Ammon's horn (tissue), 1 donor: ENCODE data around the gene ARL2.
A peak's percentile ranks its signal among the peaks of the same experiment; 100 is the strongest.
"Not testable (repeated sequence)": the region's sequence is repeated elsewhere in the genome, so short reads cannot be mapped to it uniquely, and the experiment has no call there.

ENCODE experiments used
- DNase-seq: peaks from one replicate; pipeline ENCODE4 v3.0.0-alpha.2; 2016; ENCODE audit warnings: low spot score

The ARL2 gene

DNA sequence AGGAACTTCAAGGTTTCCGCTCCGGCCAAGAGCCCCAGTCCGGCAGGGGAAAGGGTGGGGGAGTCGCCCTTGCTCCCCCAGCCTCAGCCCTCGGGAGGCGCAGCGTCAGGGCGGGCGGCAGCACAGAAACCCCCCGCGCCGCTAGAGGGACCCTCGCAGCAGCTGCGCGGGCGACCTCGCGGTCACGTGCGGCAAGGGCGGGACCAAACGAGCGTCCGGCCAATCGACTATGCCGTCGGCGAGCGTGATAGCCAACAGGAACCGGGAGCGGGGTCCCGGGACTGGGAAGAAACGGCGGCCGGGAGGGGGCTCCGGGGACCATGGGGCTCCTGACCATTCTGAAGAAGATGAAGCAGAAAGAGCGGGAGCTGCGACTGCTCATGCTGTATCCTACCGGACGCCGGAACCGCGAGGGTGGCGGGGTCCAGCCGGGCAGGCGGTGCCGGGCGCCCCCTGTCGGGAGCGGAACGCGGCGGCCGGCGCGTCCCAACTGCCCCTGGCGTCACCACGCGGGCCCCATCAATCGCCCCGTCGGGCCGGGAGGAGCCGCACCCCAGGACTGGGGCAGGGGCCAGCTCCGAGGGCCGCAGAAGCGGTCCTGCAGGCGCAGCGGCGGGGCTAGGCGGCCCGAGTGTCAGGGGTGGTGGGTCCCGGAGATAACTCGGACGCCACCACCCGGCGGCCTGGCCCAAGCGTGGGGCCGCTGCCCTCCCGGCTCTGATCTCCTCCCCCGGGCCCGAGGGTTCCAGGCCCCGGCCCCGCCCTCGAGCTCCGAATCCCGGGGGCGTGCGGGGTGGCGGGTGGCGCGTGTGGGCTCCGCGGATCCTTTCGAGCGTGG, at the start of gene ARL2:
ARL2 (plus strand) TSS at position 273 of the 838 bp plus-strand sequence; CDS start at position 321, 48 bp downstream.
- DNase-seq: peak; percentile 95

DNA sequence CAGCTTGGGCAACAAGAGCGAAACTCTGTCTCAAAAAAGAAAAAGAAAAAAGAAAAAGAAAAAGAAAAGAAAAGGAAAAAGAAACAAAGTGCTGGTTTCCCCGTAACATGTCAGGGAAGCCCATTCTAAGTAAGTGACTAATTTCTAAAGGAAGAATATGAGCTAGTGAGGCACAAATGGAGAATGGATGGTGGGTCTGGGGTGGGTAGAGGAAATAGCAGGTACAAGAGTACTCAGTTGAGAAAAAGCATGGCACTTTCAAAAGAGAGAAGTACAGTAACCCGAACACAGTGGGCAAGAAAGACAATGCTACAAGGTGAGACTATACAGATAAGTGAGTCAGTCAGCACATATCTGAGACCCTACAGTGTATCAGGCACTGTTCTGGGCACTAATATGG, 46.6 kb upstream of the ARL2 start:
- DNase-seq: no peak

DNA sequence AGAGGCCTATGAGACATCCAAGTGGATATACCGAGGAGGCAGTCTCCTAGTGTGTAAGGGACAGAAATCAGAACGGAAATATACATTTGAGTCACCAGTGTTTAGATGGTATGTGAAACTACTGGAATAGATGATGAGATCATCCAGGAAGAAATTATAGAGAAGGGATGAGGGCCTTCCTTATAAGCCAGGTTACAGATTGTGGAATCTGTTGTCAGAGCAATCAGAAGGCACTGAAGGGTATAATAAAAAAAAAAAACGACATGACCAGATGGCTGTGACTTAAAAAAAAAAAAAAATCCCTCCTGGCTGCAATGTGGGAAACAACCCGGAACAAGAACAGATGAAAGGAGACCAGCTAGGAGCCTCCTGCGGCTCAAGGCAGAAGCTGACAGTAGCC, 44.8 kb upstream of the ARL2 start:
- no peak for DNase-seq

DNA sequence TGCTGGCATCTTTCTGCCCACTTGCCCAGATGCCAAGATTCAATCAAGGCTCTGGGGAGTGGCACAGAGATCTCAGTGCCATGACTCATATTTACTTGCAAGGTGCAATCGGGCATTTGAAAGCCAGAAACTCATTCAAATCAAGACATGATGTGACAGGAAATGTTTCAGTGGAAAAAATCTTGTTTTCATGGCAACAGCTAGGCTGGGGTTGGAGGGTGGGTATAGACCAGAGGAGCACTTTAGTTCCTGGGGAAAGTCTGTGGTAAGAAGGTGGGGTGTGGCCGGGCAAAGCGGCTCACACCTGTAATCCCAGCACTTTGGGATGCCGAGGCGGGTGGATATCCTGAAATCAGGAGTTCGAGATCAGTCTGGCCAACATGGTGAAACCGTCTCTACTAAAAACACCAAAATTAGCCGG, 43.2 kb upstream of the ARL2 start:
- no peak for DNase-seq

DNA sequence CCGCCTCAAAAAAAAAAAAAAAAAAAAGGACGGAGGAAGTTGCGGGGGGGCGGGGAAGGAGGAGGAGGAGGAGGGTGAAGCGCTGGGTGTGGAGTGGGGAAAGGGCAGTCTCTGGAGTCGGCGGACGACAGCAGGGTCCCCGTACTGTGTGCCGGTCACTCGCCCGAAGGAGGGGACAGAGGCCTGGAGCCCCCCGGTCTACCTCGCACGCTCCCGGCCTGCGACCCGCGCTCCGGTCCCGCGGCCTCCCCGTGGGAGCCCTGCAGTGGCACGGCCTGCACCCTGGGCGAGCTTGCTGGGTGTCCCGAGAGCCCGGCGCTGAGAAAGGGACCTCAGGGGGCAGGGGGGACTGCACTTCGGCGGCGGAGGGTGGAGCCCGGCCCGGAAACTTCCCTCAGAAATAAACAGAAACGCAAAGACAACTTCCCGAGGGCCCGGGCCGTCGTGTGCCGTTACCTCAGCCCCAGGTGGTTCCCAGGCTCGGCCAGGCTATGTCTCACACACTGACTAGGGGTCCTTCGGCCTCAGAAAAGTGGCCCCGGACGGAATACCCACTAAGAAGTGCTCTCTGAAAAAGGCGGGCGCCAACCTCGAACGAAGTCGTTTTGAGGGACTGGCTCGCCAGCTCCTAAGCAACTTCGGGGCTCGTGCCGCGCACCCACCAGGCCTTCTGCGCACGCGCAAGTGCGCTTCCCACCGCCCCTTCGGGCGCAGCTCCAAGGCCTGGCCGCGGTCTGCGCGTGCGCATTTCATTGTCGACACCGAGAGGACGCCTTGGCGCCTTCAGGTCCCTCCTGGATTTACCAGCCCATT, 42.3 kb upstream of the ARL2 start, which contains the start of gene MAJIN:
MAJIN (minus strand) TSS at position 688 of the 813 bp plus-strand sequence. CDS start 12,703 bp downstream, outside the sequence.
- DNase-seq: peak; percentile 63

DNA sequence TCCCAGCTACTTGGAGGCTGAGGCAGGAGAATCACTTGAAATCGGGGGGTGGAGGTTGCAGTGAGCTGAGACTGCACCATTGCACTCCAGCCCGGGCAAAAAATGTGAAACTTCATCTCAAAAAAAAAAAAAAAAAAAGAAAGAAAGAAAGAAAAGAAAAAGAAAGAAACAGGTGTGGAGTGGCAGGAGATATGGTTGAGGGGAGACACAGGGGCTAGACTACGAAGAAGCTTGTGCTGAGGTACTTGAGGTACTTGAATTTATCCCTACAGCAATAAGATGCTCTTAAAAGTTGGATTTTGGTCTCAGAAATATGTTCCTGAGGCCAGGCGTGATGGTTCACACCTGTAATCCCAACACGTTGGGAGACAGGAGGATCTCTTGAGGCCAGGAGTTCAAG, 39.8 kb upstream of the ARL2 start:
- DNase-seq: no peak

DNA sequence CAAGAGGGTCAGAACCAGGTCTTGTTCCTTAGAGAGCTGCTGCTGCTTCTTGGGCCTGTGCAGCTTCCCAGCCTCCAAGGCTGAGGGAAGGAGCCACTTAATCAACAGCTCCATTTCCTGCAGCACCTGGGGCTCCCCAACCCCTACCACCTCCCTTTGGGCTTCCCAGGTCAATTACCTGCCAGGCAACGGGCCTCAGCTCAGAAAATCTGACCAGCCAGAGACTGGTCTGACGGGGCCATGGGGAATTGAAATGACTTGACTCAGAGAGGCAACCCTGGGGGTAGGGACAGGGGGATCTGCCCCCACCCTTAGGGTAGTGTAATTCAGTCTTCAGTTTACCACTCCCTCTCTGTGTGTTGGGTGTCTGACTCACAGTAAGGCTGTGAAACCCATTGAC, 37.3 kb upstream of the ARL2 start:
- DNase-seq: no peak

DNA sequence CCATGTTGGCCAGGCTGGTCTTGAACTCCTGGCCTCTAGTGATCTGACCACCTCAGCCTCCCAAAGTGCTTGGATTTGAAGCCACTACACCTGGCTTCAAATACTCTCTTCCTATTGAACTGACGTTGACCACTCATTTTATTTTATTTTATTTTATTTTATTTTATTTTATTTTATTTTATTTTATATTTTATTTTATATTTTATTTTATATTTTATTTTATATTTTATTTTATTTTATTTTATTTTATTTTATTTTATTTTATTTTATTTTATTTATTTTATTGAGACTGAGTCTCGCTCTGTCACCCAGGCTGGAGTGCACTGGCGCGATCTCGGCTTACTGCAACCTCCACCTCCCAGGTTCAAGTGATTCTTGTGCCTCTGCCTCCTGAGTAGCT, 30.6 kb upstream of the ARL2 start:
- DNase-seq: not testable (repeated sequence)

DNA sequence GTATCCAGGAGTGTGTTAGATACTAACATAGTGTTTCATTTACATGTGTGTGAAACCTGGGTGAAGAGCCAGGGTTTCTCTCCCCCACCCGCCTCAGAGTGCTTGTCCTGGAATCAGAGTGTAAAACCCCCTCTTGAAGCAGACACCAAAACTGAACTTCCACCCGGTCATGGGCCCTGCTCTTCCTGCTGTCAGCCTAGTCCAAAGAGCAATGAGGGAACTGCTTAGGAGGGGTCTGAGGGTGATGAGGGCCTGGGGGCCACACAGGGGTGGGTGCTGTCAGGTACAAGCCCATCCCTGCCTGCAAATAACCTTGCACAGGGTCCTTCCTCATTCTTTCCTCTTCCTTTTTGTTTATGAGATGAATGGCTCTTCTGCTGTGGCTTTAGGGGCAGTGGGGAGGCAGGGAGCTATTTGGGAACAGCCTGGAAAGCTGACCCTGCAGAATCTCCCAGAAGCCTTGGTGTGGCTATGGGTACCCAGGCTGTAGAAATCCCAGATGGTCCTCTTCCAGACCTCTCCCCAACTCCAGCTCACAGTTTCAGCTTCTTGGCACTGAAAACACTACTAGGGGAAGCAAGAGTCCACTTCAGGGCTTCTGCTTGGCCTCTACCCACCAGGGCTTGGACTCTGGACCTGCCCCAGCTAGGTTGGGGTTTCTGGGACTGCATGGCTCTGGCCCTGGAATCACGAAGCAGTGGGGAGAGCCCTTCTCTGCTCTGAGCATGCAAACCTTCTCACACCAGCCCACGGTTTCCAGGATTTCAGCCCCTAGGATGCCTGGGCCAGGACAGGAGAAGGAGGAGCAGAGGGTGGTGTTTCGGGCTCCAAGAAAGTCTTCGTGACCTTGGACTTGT, 25.7 kb upstream of the ARL2 start:
- no peak for DNase-seq

DNA sequence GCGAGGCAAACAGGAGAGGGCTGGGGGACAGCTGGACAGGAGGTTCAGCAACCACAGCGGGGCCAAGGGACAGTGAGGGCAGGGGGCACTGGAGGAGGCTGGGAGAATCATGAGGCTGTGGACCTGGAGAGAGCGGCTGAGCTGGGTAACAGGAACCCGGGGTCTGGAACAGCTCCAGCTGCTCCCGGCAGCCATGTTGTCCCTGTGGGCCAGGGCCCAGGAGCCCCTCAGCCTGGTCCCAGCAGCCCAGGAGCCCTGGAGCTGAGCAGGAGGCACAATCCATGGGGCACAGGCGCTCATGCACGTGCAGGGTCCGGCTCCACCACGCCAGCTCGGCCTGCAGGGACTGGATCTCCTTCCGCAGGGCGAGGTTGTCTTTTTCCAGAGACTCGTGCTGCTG, 24.5 kb upstream of the ARL2 start:
- DNase-seq: no peak

DNA sequence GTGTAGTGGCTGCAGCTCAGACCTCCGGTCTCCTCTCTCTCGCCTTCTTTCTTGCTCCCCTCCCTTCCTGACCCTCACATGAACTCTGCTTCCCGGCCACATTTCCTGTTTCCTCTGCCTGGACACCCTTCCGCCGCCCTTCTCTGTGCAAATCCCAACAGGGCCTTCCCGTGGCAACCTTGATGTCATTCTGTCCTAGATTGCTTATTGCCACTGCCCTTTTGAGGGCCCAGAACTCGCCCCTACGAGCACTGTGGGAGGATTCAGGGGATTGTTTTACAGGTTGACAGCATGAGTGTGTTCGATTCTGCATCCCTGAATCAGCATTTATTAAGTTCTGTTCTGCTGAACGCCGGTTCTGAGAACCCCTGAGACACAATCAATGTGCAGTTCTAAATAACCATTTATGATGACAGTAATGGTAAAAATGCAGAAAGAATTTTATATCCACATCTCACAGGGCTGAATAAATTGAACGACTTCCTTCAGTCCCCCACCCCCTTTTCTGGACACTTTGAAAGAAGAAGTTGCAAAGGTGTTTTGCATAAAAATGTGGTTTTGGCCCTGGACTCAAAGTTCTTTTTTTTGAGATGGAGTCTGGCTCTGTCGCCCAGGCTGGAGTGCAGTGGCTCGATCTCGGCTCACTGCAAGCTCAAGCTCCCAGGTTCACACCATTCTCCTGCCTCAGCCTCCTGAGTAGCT, 23.6 kb upstream of the ARL2 start:
- DNase-seq: no peak

DNA sequence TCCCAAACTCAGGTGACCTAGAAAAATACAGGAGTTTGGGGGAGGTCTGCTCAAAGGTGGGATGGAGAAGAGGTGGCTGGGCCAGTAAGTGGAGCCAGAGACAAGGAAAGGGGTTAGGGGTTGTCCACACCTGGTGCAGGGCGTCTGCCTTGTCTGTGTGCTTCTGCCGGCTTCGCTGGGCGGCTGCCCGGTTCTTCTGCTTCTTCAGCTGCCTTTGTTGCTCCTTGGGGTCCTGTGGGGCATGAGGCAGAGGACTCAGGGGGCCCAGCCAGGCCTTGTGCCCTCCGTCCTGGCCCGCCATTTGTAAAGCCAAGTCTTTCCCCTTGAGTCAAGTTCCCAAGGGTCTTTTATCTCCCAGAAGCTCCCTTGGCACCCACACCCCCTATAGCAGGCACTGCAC, 19.6 kb upstream of the ARL2 start:
- DNase-seq: no peak

DNA sequence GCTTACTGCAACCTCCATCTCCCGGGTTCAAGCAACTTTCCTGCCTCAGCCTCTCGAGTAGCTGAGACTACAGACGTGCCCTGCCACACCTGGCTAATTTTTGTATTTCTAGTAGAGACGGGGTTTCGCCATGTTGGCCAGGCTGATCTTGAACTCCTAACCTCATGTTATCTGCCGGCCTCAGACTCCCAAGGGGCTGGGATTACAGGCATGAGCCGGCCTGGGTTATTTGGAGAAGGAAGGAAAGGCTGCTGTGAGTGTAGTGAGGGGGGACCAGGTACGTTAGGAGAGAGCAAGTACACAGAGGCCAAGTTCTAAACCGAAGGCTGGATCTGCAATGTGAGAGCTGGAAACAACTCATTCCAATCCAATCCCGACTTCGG, 17.6 kb upstream of the ARL2 start:
- no peak for DNase-seq

DNA sequence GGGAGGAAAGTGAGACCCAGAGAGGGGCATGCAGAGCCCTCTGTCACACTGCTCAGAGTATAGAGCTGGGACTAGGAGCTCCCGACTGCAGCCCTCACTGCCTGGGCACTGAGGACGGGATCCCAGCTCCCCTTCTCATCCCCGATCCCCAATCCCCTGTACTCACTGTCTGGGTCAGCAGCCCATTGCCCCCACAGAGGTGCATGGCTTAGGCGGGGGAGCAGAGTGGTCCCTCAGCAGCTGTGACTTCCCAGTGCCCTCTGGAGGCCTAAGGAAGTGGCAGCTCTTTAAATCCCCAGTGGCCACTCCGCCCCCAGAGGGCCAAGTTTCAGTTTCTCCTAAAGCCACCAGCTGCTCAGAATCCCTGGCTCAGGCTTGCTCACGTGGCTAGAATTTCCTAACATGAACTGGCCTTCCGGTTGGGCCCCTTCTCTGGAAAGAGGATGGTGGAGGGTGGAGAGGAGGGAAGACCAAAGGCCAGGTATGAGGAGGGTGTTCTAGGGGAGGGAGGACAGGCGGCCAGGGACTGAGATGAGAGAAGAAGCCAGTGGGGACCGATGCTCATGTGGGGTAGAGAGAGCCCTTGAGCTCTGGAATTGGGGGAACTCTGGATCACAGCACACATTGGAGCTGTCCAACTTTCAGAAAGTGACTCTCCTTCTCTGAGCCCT, 17.1 kb upstream of the ARL2 start, which contains the start of gene BATF2:
BATF2 (minus strand) TSS at position 262 of the 671 bp plus-strand sequence; CDS start at position 205, 57 bp downstream.
- peak; percentile 81 for DNase-seq

DNA sequence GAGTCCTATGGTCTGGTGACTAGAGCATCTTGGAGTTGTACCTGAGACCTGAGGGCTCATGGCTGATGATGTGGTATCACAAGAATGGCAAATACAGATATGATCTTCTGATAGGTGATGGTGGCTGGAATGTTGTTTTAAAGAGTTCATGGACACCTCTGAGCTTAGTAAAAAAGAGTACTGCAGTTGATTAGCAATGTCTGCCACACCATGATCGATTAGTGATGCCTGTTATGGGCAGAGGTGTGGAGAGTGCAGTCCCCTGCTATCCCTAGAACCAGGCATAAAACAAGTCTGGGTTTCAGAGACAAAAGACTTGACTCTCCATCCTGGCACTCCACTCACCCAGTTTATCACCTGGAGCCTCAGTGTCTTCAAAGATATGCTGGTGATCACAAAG, 15.8 kb upstream of the ARL2 start:
- no peak for DNase-seq

DNA sequence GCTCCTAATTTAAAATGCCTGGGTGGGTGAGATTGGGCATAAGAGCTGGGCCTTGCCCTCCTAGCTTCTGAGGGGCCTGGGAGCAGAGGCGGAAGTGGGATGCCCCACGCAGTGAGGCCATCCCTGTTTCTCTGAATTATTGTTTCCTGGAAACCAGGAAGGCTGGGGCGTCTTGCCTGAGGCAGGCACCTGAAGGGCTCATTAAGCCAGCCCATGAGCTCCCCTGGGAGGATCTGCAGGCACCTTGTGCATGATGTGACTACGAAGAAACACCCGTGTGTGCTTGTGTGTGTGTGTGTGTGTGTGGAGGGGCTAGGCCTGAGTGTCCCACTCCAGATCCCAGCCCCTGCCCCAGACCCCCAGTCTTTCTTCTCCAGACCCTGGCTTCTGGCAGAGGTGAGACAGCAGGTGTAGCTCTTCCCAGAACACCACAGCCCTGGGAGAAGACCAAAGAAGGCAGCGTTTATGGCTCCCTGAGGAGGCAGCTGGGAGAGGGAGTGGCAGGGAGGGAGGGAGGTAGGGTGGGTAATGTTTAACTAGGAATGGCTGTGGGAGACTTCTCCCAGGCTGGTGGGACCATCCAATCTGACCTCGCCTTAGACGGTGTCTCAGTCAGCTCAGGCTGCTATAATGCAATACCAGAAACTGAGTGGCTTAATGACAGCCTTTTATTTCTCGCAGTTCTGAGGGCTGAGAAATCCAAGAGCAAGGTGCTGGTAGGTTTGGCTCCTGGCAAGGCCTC, 15.1 kb upstream of the ARL2 start:
- DNase-seq: no peak

DNA sequence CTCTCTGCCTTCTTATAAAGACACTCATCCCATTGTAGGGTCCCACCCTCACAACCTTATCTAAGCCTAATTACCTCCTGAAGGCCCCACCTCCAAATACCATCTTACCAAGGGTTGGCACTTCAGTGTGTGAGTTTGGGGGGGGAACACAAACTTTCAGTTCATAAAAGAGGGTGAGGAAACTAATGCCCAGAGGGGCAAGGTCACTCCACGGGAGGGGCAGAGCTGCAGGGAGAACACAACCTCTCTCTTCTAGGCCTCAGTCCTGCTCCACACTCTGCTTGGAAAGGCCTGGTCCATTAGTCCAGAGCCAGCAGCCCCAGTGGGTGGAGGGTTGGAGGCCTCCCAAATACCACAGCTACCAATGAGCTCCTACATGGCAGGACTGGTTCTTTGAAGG, 14.5 kb upstream of the ARL2 start:
- no peak for DNase-seq

DNA sequence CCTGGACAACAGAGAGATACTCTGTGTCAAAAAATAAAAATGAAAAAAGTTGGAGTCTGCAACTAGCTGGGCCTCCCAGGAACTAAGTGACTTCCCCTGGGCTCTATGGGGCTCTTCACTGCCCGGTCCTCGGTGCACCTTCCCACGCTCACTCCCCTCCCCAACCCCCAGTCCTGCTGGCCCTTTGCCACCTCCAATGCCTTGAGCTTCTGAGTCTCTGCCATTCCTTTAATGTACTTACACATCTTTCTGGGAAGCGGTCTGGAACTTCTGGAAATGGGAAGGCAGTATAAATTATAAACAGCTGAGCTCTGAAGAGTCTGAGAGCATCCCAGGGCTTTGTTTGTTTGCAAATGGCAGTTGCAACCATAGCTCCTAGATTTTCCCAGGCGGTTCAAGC, 11.3 kb upstream of the ARL2 start:
- DNase-seq: no peak

DNA sequence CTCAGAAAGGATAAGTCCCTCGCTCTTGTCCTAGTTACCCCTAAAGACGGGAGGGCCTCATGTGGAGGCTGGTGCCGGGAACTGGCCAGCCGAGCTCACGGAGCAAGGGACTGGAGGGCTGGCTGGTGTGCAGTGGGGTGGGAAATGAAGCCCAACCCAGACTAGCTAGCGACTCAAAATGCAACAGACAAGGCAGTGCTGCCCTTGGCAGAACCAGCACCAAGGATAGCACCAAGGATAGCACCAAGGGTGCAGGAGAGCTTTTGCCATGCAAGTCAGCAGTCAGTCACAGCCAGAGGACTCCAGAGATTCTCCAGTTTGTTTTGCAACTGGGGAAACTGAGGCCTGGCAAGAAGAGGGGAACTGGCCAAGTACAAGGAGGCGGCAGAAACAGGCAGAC, 10.7 kb upstream of the ARL2 start:
- no peak for DNase-seq

DNA sequence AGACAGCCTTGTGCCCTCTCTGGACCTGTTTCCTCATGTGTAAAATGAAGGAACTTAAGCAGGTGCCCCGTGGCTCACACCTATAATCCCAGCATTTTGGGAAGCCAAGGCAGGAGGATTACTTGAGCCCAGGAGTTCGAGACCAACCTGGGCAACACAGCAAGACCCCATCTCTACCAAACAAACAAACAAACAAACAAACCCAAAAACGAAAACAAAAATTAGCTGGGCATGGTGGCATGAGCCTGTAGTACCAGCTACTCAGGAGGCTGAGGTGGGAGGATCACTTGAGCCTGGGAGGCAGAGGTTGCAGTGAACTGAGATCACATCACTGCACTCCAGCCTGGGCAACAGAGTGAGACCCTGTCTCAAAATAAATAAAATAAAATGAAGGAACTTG, 10.0 kb upstream of the ARL2 start:
- DNase-seq: not testable (repeated sequence)
